ENCODE measurements around the gene TXNDC17.

DNA sequence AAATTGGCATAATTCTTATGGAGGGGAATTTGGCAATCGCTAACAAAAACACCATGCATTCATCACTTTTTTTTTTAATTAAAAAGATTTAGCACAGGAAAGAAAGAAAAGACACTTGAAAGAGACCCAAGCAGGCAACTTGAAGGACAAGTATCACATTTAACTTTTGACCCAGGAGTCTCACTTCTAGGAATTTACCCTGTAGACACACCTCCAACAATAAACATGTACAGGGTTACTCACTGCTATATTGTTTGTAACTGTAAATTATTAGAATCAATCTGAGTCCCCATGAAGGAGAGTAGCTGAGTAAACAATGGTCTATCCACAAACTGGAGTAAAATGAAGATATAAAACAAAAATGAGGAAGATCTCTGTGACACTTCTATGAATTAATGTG lies 10.5 kb upstream of the TXNDC17 start:
- TF ChIP-seq EZH2 (IDR thresholded peaks at IDR 0.05; ENCODE audit: borderline replicate concordance, low read length): no peak
- TF ChIP-seq, protein P1, sequence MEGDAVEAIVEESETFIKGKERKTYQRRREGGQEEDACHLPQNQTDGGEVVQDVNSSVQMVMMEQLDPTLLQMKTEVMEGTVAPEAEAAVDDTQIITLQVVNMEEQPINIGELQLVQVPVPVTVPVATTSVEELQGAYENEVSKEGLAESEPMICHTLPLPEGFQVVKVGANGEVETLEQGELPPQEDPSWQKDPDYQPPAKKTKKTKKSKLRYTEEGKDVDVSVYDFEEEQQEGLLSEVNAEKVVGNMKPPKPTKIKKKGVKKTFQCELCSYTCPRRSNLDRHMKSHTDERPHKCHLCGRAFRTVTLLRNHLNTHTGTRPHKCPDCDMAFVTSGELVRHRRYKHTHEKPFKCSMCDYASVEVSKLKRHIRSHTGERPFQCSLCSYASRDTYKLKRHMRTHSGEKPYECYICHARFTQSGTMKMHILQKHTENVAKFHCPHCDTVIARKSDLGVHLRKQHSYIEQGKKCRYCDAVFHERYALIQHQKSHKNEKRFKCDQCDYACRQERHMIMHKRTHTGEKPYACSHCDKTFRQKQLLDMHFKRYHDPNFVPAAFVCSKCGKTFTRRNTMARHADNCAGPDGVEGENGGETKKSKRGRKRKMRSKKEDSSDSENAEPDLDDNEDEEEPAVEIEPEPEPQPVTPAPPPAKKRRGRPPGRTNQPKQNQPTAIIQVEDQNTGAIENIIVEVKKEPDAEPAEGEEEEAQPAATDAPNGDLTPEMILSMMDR (conservative IDR thresholded peaks at IDR 0.05 in 1 of 2, IDR thresholded peaks at IDR 0.05 in 1 of 2; ENCODE audit: extremely low read depth in 1 of 2, insufficient read depth in 1 of 2, low read depth in 1 of 2, low read length in 2 of 2): no peak

Measured in mammary epithelial cell (primary cell).